Stimulated activated naive B cell treated with anti-CD40 and anti-IgM and Interleukin-4, amounts not matched to agents 10 μg/mL and 1 μg/mL and 100 μg/mL, for 72 hours (primary cell): Measurements from ENCODE around the gene ANKS1B.

Experiments used
- ATAC-seq, 2 donors: fragments of 150-1000 bp; cut with Tn5 transposase; replicated peaks; 2 replicates each; pipeline ENCODE4 v1.10.0; 2021; ENCODE audit warnings: moderate library complexity in 1 of 2
- DNase-seq: peaks from one replicate; pipeline ENCODE4 v3.0.0; 2021
- H3K27ac Mint-ChIP-seq: one replicate; pipeline ENCODE4 v1.8.0; 2022; ENCODE audit warnings: mild to moderate bottlenecking, mixed read lengths
- H3K27me3 Mint-ChIP-seq, 2 donors: one replicate each; pipeline ENCODE4 v1.8.0; 2022; ENCODE audit warnings: mixed read lengths in 2 of 2
- H3K36me3 Mint-ChIP-seq, 2 donors: one replicate each; pipeline ENCODE4 v1.8.0; 2022; ENCODE audit warnings: mixed read lengths in 2 of 2, mild to moderate bottlenecking in 1 of 2
- H3K4me1 Mint-ChIP-seq, 2 donors: one replicate each; pipeline ENCODE4 v1.8.0; 2022; ENCODE audit warnings: mixed read lengths in 2 of 2, mild to moderate bottlenecking in 1 of 2
- H3K4me3 Mint-ChIP-seq, 2 donors: one replicate each; pipeline ENCODE4 v1.8.0; 2022; ENCODE audit warnings: mild to moderate bottlenecking in 2 of 2, mixed read lengths in 2 of 2, moderate library complexity in 1 of 2
- H3K9me3 Mint-ChIP-seq, 2 donors: one replicate each; pipeline ENCODE4 v1.8.0; 2022; ENCODE audit warnings: mixed read lengths in 2 of 2, mild to moderate bottlenecking in 1 of 2

ANKS1B gene

GRCh38 chr12:99549196-99549595, 435.5 kb downstream of the ANKS1B start:
- no peaks in the 10 kb centered on the region for H3K4me1 Mint-ChIP-seq
- no peaks in the 10 kb centered on the region for H3K27me3 Mint-ChIP-seq
- H3K4me3 Mint-ChIP-seq: no peak overlapping the region

GRCh38 chr12:99544457-99544856, 440.3 kb downstream of the ANKS1B start:
- Mint-ChIP-seq H3K27ac (no peak overlapping the region), H3K9me3 (peaks cover 0 to 3% of the 10 kb centered on the region in 2 donors), H3K4me3 (no peak overlapping the region), H3K4me1 (no peaks in the 10 kb centered on the region), H3K36me3 (no peaks in the 10 kb centered on the region), H3K27me3 (no peaks in the 10 kb centered on the region)
- ATAC-seq (no peak), DNase-seq (no peak)

More at GRCh38 chr12:99549196-99549595, 435.5 kb downstream of the ANKS1B start:
- no peak overlapping the region for H3K27ac Mint-ChIP-seq
- H3K9me3 Mint-ChIP-seq: peaks cover 5 to 8% of the 10 kb centered on the region in 2 donors
- H3K36me3 Mint-ChIP-seq: no peaks in the 10 kb centered on the region
- no peak for DNase-seq
- ATAC-seq: no peak

- ATAC-seq (peak in 1 of 2 donors; percentile 25), DNase-seq (no peak)
- no peaks in the 10 kb centered on the region for H3K36me3 Mint-ChIP-seq
- H3K4me1 Mint-ChIP-seq: no peaks in the 10 kb centered on the region
- H3K27me3 Mint-ChIP-seq: no peaks in the 10 kb centered on the region
- H3K9me3 Mint-ChIP-seq: peaks cover 0 to 1% of the 10 kb centered on the region in 2 donors
- no peak overlapping the region for H3K4me3 Mint-ChIP-seq
- H3K27ac Mint-ChIP-seq: no peak overlapping the region
Measured at GRCh38 chr12:99529966-99530365, 454.8 kb downstream of the ANKS1B start.

GRCh38 chr12:99528478-99528877, 456.3 kb downstream of the ANKS1B start:
- no peaks in the 10 kb centered on the region for H3K27me3 Mint-ChIP-seq
- ATAC-seq: no peak
- H3K27ac Mint-ChIP-seq: no peak overlapping the region
- no peak for DNase-seq
- no peak overlapping the region for H3K4me3 Mint-ChIP-seq
- H3K9me3 Mint-ChIP-seq: peaks cover 1 to 5% of the 10 kb centered on the region in 2 donors
- H3K4me1 Mint-ChIP-seq: no peaks in the 10 kb centered on the region
- no peaks in the 10 kb centered on the region for H3K36me3 Mint-ChIP-seq

DNA sequence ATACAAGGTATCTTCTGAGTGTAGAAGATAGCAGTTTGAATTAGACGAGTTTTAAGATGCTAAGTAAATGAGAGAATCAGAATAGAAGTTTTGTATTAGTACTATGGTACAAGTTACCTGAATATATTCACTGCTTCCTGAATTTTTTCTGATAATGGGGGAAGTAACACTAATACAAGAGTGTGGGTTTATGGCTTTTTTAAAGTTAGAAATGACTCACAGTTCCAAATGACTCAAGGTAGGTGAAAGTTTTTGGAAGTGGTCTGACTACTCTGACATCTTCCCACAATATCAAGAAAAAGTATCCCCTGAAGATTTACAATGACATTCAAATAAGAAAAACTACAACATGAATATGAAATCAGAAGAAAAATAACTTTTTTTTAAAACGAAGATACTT, 460.9 kb downstream of the ANKS1B start:
- peaks cover 3 to 5% of the 10 kb centered on the region in 2 donors for H3K9me3 Mint-ChIP-seq
- no peak overlapping the region for H3K27ac Mint-ChIP-seq
- H3K27me3 Mint-ChIP-seq: no peaks in the 10 kb centered on the region
- no peaks in the 10 kb centered on the region for H3K4me1 Mint-ChIP-seq
- H3K4me3 Mint-ChIP-seq: no peak overlapping the region
- DNase-seq (no peak), ATAC-seq (no peak)
- H3K36me3 Mint-ChIP-seq: no peaks in the 10 kb centered on the region

DNA sequence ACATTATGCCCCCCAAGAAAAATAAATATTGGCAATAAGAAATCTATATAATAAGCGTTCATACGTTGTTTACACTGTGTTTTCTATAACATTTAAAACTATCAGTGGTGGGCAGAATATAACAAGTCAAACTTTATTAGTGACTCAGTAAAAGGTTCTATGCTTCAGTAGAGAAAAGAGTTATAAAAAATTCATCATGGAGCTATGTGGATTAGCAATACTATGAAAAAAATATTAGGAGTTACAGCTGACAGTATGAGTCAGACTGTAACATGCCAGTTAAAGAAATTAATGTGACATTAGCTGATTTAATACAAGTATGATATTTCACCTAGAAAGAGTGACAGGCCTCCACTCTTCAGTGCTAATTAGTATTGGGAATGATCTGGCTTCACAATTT, 462.3 kb downstream of the ANKS1B start:
- DNase-seq (no peak), ATAC-seq (no peak)
- Mint-ChIP-seq H3K27me3 (no peaks in the 10 kb centered on the region), H3K4me1 (no peaks in the 10 kb centered on the region), H3K4me3 (no peak overlapping the region), H3K36me3 (no peaks in the 10 kb centered on the region), H3K9me3 (peaks cover 3 to 5% of the 10 kb centered on the region in 2 donors), H3K27ac (no peak overlapping the region)

- no peak overlapping the region for H3K27ac Mint-ChIP-seq
- ATAC-seq: no peak
- H3K4me1 Mint-ChIP-seq: no peaks in the 10 kb centered on the region
- no peaks in the 10 kb centered on the region for H3K36me3 Mint-ChIP-seq
- no peaks in the 10 kb centered on the region for H3K27me3 Mint-ChIP-seq
- DNase-seq: no peak
- H3K9me3 Mint-ChIP-seq: peaks cover 3 to 5% of the 10 kb centered on the region in 2 donors
- no peak overlapping the region for H3K4me3 Mint-ChIP-seq
Measured at GRCh38 chr12:99521664-99522063, 463.1 kb downstream of the ANKS1B start.

DNA sequence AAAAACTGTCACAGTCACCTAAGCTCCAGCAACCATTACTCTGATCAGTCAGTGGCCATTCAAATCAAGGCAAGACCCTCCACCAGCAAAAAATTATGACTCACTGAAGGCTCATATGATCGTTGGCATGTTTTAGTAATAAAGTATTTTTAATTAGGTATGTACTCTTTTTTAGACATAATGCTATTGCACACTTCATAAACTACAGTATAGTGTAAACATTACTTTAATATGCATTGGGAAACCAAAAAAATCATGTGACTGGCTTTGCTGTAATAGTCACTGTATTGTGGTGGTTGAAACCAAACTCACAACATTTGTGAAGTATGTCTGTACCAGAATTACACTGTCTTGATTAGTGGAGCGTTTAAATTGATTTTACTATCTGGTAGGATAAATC, 471.7 kb downstream of the ANKS1B start:
- DNase-seq: no peak
- Mint-ChIP-seq H3K4me1 (no peaks in the 10 kb centered on the region), H3K36me3 (no peaks in the 10 kb centered on the region), H3K9me3 (peaks cover 3 to 6% of the 10 kb centered on the region in 2 donors), H3K27ac (no peak overlapping the region), H3K4me3 (no peak overlapping the region), H3K27me3 (no peaks in the 10 kb centered on the region)
- ATAC-seq: no peak

DNA sequence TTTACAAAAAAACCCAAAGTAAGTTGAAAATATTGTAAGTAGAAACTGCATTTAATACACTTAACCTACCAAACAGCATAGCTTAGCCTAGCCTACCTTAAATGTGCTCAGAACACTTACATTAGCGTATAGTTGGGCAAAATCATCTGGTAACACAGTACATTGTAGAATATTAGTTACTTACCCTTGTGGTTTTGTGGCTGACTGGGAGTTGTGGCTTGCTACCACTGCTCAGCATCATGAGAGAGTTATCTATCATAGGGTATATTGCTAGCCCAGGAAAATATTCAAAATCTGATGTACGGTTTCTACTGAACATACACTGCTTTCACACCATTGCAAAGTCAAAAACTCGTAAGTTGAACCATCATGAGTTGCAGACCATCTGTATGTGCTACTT, 478.9 kb downstream of the ANKS1B start:
- no peak for ATAC-seq
- Mint-ChIP-seq H3K4me3 (no peak overlapping the region), H3K9me3 (peaks cover 0 to 7% of the 10 kb centered on the region in 2 donors), H3K27ac (no peak overlapping the region), H3K4me1 (no peaks in the 10 kb centered on the region), H3K36me3 (no peaks in the 10 kb centered on the region), H3K27me3 (no peaks in the 10 kb centered on the region)
- DNase-seq: no peak

DNA sequence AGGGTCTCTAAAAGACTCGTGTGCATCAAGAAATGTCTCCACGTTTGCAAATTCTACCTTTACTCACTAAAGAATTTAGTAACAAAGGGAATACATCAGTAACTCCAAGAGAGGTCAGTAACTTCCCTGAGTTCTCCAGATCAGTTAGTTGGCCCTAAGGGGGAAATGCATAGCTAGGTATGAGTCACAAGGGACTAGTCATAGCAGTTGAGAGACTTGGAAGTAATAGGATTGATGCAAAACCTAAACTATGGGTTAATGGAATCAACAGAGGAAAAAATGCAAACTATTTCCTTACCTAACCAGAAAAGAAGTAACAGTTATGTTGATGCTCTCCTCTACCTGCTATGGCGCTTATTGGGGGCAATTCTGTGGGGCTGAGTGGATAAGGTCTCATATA, 486.0 kb downstream of the ANKS1B start:
- H3K9me3 Mint-ChIP-seq: peaks cover 5 to 6% of the 10 kb centered on the region in 2 donors
- H3K27me3 Mint-ChIP-seq: no peaks in the 10 kb centered on the region
- no peak overlapping the region for H3K4me3 Mint-ChIP-seq
- no peaks in the 10 kb centered on the region for H3K36me3 Mint-ChIP-seq
- DNase-seq (no peak), ATAC-seq (no peak)
- H3K4me1 Mint-ChIP-seq: no peaks in the 10 kb centered on the region
- no peak overlapping the region for H3K27ac Mint-ChIP-seq

DNA sequence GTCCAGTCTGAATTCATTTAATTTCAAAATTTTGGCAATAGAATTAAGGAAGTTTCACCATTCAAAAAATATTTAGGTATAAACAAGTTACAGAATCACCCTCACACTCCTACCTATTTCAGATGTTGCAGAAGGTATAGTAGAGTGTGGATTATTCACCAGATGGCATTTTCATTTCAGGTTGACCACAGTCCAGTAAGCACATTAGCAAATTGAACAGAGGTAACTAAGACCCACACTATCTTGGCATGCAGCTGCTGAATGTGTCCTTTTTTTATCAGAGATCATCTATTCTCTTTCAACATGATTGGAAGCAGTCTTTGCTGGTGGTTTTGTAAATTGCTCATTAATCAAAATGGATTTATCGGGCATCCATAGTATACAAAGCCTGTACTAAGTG, 488.9 kb downstream of the ANKS1B start:
- Mint-ChIP-seq H3K27me3 (no peaks in the 10 kb centered on the region), H3K9me3 (peaks cover 4 to 5% of the 10 kb centered on the region in 2 donors), H3K4me3 (no peak overlapping the region), H3K4me1 (no peaks in the 10 kb centered on the region), H3K36me3 (no peaks in the 10 kb centered on the region), H3K27ac (no peak overlapping the region)
- ATAC-seq (no peak), DNase-seq (no peak)

- ATAC-seq: no peak
- Mint-ChIP-seq H3K4me3 (no peak overlapping the region), H3K27me3 (no peaks in the 10 kb centered on the region), H3K36me3 (no peaks in the 10 kb centered on the region), H3K4me1 (no peaks in the 10 kb centered on the region), H3K9me3 (peaks cover 4 to 5% of the 10 kb centered on the region in 2 donors), H3K27ac (no peak overlapping the region)
- DNase-seq: no peak
Measured at GRCh38 chr12:99493197-99493596, 491.5 kb downstream of the ANKS1B start.

- Mint-ChIP-seq H3K4me3 (no peak overlapping the region), H3K9me3 (peaks cover 11 to 13% of the 10 kb centered on the region in 2 donors), H3K4me1 (no peaks in the 10 kb centered on the region), H3K27ac (no peak overlapping the region), H3K36me3 (no peaks in the 10 kb centered on the region), H3K27me3 (no peaks in the 10 kb centered on the region)
- no peak for DNase-seq
- no peak for ATAC-seq
Measured at GRCh38 chr12:99486277-99486676, 498.5 kb downstream of the ANKS1B start.

DNA sequence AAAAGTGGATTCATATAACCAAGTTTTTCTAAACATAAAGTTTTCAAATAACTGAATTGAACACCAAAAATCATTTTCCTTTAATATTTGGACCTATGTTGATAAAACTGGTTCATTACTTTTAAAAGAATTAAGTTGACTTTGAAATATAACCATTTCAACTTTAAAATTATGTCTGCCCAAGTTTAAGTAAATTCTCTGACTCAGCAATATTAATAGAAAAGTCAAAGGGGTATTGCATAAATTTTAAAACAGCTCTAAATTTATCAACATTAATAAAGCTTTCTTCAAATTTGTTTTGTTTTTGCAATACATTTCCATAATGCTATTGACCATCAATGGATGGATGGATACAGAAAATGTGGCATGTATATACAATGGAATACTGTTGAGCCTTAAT, 505.6 kb downstream of the ANKS1B start:
- no peak overlapping the region for H3K4me3 Mint-ChIP-seq
- H3K36me3 Mint-ChIP-seq: no peaks in the 10 kb centered on the region
- DNase-seq (no peak), ATAC-seq (no peak)
- H3K4me1 Mint-ChIP-seq: no peaks in the 10 kb centered on the region
- H3K9me3 Mint-ChIP-seq: peaks cover 5 to 6% of the 10 kb centered on the region in 2 donors
- no peaks in the 10 kb centered on the region for H3K27me3 Mint-ChIP-seq
- no peak overlapping the region for H3K27ac Mint-ChIP-seq

GRCh38 chr12:99476956-99477355, 507.8 kb downstream of the ANKS1B start:
- H3K27me3 Mint-ChIP-seq: no peaks in the 10 kb centered on the region
- H3K4me1 Mint-ChIP-seq: no peaks in the 10 kb centered on the region
- no peak for DNase-seq
- no peaks in the 10 kb centered on the region for H3K36me3 Mint-ChIP-seq
- H3K9me3 Mint-ChIP-seq: peaks cover 1 to 4% of the 10 kb centered on the region in 2 donors
- H3K27ac Mint-ChIP-seq: no peak overlapping the region
- no peak for ATAC-seq
- no peak overlapping the region for H3K4me3 Mint-ChIP-seq
